AG04450 (cell line): ENCODE measurements around the gene PCBD1. TPM values are rescaled to one million over a fixed set of nuclear protein-coding genes. Genes with fewer than 3 reads are reported as not detected.

Source experiments
- CTCF ChIA-PET: fragments of 300-600, 350-600 bp; formaldehyde crosslinking; extraction: SDS; loops from one replicate; lab custom pipeline; 2022; ENCODE audit warnings: antibody characterized with exemption, inconsistent platforms; lab: Charles Lee
- POLR2A ChIA-PET: fragments of 350-600 bp; formaldehyde crosslinking; extraction: SDS; loops from one replicate; lab custom pipeline; 2021; ENCODE audit warnings: antibody characterized with exemption, inconsistent platforms; lab: Yijun Ruan, JAX
- DNase-seq: peaks from one replicate; pipeline ENCODE4 v3.0.0-alpha.2; 2011; ENCODE audit warnings: low read depth, low spot score
- H3K27ac ChIP-seq: one replicate; pipeline ENCODE4 v1.5.1; 2012; ENCODE audit warnings: low read depth, low read length, control low read depth
- H3K27me3 ChIP-seq: one replicate; pipeline ENCODE4 v1.6.0; 2012; ENCODE audit warnings: low read length; ENCODE audit not compliant: control insufficient read depth, insufficient read depth
- H3K4me3 ChIP-seq: 2 replicates; pipeline ENCODE4 v1.5.1; 2011; ENCODE audit warnings: mild to moderate bottlenecking, low read depth, low read length, control low read depth
- H3K9me3 ChIP-seq: 2 replicates; pipeline ENCODE4 v1.5.1; 2012; ENCODE audit warnings: low read length; ENCODE audit not compliant: control insufficient read depth, insufficient read depth
- polyA plus RNA-seq: library from polyadenylated mRNA; depleted of rRNA; stranded (reverse); fragments of >200 nt; gene quantifications from 2 replicates; pipeline ENCODE4 v1.2.3, GENCODE V29; 2011
- TF ChIP-seq, protein P1 (sequence below): IDR thresholded peaks from 2 replicates; pipeline ENCODE4 v1.5.1; 2011; ENCODE audit warnings: low read depth, low read length, control low read depth, inconsistent platforms

The PCBD1 gene
- polyA plus RNA-seq, 1 experiment: 41.3 TPM

DNA sequence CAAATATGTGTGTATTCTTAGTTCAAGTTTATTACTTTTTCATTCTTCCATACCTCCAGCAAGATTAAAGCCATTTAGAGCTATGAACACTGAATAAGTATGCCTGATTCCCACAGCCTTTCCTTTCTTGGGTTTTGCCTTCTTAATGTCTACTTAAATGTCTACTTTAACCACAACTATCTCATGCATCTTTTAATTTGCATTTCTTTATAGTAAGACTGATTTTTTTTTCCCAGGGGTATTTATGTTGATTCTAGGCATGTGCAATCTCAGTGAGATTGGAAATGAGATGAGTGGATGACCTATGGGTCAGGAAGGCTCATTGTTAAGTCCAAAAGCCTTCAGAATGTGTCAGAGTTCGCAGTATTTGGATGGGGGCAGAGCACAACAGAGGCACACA lies 3.6 kb downstream of the PCBD1 start:
- Histone ChIP-seq H3K27ac (no peak overlapping the region), H3K4me3 (no peak overlapping the region), H3K9me3 (no peaks in the 10 kb centered on the region; the same call in 1 of the 2 replicates), H3K27me3 (no peaks in the 10 kb centered on the region)
- DNase-seq: no peak
- ChIA-PET POLR2A (interaction anchor here (0.6 kb wide), 1 partner anchor 500 kb away, joined by 5 read pairs; no protein-coding TSS in a partner anchor), CTCF (interaction anchor here (0.7 to 1.9 kb wide), 3 partner anchors 10 to 126 kb away, joined by 3 to 4 read pairs (median 3); no protein-coding TSS in a partner anchor)
- TF ChIP-seq, protein P1, sequence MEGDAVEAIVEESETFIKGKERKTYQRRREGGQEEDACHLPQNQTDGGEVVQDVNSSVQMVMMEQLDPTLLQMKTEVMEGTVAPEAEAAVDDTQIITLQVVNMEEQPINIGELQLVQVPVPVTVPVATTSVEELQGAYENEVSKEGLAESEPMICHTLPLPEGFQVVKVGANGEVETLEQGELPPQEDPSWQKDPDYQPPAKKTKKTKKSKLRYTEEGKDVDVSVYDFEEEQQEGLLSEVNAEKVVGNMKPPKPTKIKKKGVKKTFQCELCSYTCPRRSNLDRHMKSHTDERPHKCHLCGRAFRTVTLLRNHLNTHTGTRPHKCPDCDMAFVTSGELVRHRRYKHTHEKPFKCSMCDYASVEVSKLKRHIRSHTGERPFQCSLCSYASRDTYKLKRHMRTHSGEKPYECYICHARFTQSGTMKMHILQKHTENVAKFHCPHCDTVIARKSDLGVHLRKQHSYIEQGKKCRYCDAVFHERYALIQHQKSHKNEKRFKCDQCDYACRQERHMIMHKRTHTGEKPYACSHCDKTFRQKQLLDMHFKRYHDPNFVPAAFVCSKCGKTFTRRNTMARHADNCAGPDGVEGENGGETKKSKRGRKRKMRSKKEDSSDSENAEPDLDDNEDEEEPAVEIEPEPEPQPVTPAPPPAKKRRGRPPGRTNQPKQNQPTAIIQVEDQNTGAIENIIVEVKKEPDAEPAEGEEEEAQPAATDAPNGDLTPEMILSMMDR: no peak

DNA sequence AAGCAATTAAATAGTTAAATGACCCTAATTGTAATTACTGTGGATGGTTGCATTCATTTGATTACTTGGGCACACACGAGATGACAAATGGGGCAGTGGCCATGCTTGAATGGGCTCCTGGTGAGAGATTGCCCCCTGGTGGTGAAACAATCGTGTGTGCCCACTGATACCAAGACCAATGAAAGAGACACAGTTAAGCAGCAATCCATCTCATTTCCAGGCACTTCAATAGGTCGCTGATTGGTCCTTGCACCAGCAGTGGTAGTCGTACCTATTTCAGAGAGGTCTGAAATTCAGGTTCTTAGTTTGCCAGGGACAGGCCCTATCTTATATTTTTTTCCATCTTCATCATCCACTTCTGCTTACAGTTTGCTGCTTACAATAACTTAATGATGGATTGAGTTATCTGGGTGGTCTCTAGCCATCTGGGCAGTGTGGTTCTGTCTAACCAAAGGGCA lies 8.3 kb downstream of the PCBD1 start:
- POLR2A ChIA-PET: interaction anchor here (0.5 kb wide), 1 partner anchor 13 kb away, joined by 8 read pairs; no protein-coding TSS in a partner anchor
- CTCF ChIA-PET: interaction anchor here (0.6 to 1.8 kb wide), 14 partner anchors 9 to 331 kb away, joined by 3 to 11 read pairs (median 4); no protein-coding TSS in a partner anchor

DNA sequence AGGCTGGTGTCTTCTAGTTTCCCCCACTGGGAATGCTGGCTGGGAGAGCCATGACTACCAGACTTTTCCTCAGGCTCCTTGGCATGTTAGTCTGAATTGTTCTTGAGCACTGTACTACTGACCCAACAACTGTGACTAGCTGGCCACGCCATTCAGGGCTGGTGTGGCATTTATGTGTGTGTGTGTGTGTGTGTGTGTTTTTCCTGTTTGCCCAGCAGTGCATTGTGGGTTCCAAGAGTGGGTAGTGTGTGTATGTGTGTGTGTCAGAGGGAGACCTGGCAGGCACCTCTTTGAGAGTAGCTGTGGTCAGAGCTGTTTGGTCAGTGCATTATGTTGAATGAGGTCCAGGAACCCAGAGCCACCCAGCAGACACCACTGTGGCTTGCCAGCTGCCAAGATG lies 9.2 kb downstream of the PCBD1 start:
- Histone ChIP-seq H3K4me3 (no peak overlapping the region), H3K27me3 (no peaks in the 10 kb centered on the region), H3K27ac (no peak overlapping the region), H3K9me3 (no peaks in the 10 kb centered on the region)
- CTCF ChIA-PET: interaction anchor here (0.7 to 2.5 kb wide), 8 partner anchors 9 to 419 kb away, joined by 3 to 14 read pairs (median 5); partner anchors contain the start of gene SGPL1
- TF ChIP-seq, protein P1: no peak
- DNase-seq: no peak
- POLR2A ChIA-PET: no interaction called here

More for the DNA sequence above, 8.3 kb downstream of the PCBD1 start:
- Histone ChIP-seq H3K9me3 (no peaks in the 10 kb centered on the region), H3K27ac (no peak overlapping the region), H3K27me3 (no peaks in the 10 kb centered on the region), H3K4me3 (no peak overlapping the region)
- DNase-seq: peak; percentile 38
- TF ChIP-seq, protein P1: peak; percentile 96

DNA sequence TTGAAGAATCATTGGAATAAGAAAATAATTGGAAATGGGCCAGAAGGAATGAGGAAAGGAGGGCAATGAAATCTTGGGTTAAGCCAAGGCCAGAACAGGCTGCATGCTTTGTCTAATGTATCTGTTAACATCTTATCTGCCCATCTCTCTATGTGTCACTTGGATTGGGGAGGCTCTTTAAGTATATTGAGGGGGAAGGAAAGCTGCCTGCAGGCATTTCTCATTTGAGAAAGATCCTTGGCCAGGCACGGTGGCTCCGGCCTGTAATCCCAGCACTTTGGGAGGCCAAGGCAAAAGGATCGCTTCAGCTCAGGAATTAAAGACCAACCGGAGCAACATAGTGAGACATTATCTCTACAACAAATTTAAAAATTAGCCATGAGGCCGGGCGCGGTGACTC lies 14.3 kb downstream of the PCBD1 start:
- H3K4me3 ChIP-seq: no peak overlapping the region
- DNase-seq: no peak
- ChIA-PET POLR2A (no interaction called here), CTCF (interaction anchor here (1.7 kb wide), 1 partner anchor 29 kb away, joined by 3 read pairs; no protein-coding TSS in a partner anchor)
- no peaks in the 10 kb centered on the region for H3K9me3 ChIP-seq
- TF ChIP-seq, protein P1: no peak
- H3K27me3 ChIP-seq: no peaks in the 10 kb centered on the region
- H3K27ac ChIP-seq: no peak overlapping the region

DNA sequence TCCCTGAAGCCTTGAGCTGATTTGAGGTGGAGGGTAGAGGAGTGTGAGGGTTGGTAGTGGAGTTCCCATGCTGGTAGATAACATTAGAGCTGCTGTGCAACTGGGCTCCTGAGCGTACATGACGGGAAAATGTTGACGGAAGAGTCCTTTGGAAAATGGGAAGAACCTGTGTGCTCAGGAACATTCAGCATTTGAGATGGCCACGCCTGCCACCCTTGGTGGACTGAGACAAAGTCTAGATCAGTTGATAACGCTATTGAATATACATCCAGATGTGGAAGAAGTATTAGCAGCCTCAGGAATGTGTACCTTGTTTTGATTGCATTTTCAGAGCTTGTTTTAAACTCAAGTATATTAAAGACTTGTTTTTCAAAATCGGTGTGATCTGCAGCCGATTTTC lies 16.1 kb downstream of the PCBD1 start:
- TF ChIP-seq, protein P1: no peak
- ChIA-PET CTCF (interaction anchor here (0.6 to 2.1 kb wide), 4 partner anchors 8 to 398 kb away, joined by 3 to 11 read pairs (median 5); no protein-coding TSS in a partner anchor), POLR2A (no interaction called here)
- H3K27ac ChIP-seq: no peak overlapping the region
- H3K27me3 ChIP-seq: no peaks in the 10 kb centered on the region
- no peaks in the 10 kb centered on the region for H3K9me3 ChIP-seq
- no peak overlapping the region for H3K4me3 ChIP-seq
- DNase-seq: no peak
